HG02970 (cell line): Measurements from ENCODE around the gene UBQLN1.
"Not testable (repeated sequence)": the region's sequence is repeated elsewhere in the genome, so short reads cannot be mapped to it uniquely, and the experiment has no call there.

Experiments used
- ATAC-seq: cut with Tn5 transposase; IDR thresholded peaks from one replicate; pipeline ENCODE4 v1.9.1; 2021; ENCODE audit warnings: mild to moderate bottlenecking, moderate library complexity, moderate number of reproducible peaks; ENCODE audit not compliant: unreplicated experiment, low FRiP score

The UBQLN1 gene

DNA sequence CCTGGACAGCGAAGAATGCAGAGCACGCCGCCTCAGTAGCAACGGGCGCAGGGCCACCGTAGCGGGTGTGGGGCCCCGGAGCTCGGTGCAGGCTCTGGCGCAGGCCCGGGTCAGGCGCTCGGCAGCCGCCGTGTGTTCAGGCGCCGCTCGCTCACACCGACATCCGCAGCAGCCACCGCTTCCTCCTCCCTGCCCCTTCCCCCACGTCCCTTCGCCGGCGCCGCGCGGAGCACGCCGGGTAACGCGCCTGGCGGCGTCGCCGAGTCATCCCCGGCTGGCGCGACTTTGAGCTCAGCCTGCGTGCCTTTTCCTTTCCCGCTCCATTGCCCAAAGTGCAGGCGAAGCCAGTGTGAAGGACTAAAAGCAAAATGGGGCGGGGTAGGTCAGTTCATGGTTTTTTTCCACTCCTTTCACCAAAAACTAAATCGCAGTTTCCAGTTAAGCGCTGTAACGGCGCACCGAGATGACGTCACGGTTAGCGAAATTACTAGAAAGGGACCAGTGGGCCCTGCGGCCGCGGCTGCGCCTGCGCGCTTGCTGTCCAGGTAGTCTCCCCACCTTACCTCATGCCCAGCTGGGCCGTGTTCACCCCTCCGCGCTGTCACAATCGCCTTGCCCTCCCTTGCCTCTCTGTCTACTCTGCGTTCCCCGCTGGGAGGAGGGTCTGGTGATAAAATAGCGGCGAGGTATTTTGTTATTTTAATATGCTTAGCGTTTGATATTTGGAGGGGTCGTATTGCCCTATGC lies at the start of gene UBQLN1:
Gene UBQLN1 (minus strand): TSS at position 191 of the 747 bp plus-strand sequence. CDS start 279 bp downstream, outside the sequence.
- peak; percentile 83 for ATAC-seq

DNA sequence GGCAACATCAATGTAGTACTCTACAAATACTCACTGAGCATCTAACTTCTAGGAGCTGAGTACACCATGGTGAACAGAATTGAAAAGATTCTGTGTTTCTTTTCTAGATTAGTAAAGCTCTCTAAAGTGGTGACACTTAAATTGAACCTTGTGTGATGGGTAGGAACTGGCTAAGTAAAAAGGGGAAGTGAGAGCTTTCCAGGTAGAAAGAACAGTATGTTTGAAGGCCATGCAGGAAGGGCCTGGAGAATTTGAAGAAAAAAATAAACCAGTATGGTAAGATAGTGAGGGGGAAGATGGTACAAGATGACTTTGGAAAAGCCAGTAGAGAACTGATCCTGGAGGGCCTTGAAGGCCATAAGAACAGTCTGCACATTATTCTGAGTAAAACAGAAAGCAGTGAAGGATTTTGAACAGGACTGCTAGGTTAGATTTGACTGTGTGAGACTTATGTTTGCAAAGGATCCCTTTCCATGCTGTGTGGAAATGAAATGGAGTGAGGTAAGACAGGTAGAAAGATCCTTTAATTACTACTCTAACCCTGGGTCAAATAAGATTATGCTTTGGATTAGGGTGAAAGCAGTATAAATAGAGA lies 46.7 kb upstream of the UBQLN1 start:
- ATAC-seq: no peak

DNA sequence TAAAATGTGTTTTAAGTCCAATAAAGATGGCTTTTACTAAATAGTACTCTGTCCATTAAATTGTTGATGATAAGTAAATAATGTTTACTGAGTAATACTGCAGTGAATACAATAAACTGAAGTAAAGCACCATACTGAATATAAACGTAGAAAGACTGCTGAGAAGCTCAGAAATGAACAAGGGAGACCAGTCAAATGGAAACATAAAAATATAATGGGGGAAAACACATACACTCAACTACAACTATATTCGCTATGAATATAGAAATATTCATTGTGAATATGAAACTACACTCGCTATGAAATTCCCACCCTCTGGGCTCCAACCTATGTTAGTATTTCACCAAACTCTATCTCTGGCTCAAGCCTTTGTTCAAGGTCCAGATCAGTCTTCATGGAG lies 41.9 kb upstream of the UBQLN1 start:
- no peak for ATAC-seq

DNA sequence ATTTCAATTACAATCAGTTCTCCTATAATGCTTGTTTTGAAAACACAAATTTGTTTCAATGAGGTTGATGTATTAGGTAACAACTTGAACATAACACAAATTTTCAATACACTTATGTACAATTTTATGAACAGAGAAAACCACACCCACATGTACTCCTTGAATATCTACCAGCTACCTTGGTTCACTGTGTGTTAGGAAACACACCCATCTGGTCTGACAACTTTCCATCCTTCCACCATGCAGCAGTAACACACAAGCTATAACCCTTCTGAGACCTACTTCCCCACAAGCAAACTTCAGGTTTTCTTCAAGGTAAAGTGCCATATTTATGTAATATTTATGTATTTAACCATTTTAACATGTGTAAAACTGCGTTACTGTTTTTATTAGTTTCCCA lies 36.4 kb upstream of the UBQLN1 start:
- no peak for ATAC-seq

DNA sequence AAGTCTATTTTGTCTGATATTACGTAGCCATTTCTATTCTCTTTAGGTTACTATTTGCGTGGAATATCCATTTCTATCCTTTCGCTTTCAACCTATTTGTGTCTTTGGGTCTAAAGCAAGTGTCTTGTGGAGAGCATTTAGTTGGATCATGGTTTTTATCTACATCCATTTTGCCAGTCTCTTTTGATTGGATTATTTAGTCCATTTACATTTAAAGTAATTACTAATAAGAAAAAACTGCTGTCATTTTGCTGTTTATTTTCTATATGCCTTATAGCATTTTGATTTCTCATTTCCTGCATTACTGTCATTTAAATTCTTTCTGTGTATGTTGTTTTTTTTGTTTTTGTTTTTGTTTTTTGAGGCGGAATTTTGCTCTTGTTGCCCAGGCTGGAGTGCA lies 26.0 kb upstream of the UBQLN1 start:
- ATAC-seq: no peak

DNA sequence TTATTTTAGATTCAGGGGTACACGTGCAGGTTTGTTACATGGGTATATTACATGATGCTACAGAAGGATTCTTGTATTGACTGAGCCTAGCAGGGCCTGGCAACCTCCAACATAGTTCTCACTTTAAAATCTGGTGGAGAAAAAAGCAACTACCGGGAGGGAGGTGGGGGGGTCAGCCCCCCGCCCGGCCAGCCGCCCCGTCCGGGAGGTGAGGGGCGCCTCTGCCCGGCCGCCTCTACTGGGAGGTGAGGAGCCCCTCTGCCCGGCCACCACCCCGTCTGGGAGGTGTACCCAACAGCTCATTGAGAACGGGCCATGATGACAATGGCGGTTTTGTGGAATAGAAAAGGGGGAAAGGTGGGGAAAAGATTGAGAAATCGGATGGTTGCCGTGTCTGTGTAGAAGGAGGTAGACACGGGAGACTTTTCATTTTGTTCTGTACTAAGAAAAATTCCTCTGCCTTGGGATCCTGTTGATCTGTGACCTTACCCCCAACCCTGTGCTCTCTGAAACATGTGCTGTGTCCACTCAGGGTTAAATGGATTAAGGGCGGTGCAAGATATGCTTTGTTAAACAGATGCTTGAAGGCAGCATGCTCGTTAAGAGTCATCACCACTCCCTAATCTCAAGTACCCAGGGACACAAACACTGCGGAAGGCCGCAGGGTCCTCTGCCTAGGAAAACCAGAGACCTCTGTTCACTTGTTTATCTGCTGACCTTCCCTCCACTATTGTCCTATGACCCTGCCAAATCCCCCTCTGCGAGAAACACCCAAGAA lies 21.0 kb upstream of the UBQLN1 start:
- not testable (repeated sequence) for ATAC-seq

DNA sequence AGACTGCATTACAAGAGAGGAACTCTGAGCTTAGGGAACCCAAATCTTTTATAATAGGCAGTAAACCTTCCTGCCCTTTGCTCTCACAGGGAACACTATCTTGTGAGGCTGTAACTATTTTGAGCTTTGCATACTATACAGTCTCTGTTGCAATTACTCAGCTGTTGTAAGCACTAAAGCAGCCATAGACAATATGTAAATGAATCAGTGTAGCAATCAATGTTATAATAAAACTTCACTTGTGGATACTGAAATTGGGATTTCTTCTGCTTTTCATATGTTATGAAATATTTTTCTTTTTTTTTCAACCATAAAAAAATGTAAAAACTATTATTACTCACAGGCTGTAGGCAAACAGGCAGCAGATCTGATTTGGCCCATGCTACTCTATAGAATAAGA lies 16.7 kb upstream of the UBQLN1 start:
- no peak for ATAC-seq

DNA sequence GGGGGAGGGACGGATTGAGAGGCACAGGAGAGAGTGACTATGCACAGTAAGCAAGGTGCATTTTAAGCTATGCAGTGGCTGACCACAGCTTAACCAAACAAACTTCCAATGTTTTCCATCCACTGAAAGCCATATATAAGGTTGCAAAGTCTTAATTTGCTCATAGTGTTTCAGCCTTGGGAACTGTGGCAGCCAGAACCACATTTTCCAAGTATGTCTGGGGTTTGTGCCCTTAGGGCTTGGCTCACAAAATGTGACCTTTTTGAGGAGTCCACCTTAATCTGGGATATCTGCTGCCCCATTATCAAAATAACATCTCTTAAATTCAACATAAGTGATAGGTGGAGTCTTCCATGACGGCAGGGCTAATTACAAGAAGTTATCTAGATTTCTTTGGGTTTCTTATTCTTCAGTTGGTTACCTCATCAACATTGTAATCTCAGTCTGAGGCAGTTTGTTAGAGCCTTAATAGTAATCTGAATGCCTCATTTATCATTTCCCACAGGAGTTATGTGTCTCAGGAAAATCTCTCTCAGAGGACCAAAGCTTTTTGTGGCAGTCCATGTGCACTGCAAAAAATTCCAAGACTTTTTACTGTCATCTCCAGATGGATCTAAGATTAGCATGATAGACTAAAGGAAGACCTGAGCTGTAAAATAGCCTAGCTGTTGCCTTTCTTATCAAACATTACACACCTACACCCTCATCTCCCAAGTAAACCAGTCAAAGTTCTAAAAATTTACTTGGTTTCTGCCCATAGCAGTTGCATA lies 15.2 kb upstream of the UBQLN1 start:
- no peak for ATAC-seq

DNA sequence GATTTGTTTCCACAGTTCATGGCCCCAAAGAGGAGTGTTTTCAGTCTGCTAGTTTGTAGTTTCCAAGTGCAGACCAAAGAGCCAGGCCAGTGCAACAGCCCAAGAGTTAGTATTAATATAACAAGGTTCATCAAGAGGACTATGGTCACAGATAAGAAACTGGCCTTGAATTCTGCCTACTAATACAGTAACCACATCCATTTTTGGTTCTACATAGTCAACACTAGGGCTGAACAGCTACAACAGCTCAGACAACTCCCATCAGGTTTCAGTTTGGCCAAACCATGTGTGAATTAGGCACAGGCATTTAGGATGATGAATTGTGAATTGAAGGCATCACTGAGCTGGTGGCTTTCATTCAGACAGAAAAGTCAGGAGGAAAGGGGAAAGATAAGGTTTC lies 13.8 kb upstream of the UBQLN1 start:
- ATAC-seq: no peak

DNA sequence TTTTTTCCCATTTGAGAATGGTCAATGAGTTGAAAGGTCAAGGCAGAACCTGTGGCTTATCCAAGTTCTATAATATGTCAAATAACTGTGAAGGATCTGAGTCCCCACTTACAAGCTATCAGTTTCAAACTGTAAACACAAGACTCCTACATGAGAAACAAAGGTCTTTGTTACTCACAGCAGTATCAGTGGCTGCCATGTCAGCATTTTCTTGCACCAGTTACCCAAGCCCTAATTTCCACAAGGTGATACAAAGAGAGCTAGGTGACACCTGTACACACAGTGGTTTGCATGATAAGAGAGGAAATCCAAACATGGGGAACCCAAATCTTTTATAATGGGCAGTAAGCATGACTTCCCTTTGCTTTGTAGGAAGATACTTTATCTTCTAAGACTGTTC lies 8.0 kb upstream of the UBQLN1 start:
- no peak for ATAC-seq

DNA sequence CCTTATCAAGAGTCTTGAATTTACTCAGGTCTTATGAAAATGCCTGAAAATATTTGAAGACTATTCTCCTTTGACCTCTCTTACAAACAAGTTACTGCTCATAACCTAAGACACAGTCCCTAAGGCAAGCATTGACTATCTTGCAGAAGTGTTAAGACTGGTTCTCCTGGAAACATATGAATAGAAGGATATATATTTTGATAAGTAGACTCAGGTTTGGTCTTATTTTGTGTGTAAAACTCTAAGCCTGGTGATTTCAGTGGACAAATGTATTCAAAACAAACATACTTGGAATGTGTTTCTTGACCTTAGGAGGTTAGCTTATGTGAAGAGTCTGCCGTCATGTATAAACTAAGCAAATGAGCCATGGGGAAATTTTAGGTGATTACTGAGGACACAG lies 7.5 kb upstream of the UBQLN1 start:
- ATAC-seq: no peak

DNA sequence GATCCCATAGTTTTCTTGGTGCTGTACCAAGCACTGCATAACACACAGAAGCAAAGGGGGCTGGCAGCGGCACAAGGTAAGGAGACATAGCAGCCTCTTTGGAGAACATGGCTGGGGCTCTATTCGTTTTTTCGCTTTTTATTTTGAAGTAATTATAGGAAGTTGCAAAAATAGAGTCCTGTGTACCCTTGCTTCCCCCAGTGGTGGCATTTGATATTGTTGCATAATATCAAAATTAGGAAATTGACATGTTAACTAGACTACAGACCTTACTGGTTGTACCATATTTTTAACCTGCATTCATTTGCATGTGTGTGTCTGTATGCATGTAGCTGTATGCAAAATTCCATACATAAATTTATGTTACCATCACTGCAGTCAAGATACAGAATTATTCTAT lies 6.6 kb upstream of the UBQLN1 start:
- ATAC-seq: no peak

DNA sequence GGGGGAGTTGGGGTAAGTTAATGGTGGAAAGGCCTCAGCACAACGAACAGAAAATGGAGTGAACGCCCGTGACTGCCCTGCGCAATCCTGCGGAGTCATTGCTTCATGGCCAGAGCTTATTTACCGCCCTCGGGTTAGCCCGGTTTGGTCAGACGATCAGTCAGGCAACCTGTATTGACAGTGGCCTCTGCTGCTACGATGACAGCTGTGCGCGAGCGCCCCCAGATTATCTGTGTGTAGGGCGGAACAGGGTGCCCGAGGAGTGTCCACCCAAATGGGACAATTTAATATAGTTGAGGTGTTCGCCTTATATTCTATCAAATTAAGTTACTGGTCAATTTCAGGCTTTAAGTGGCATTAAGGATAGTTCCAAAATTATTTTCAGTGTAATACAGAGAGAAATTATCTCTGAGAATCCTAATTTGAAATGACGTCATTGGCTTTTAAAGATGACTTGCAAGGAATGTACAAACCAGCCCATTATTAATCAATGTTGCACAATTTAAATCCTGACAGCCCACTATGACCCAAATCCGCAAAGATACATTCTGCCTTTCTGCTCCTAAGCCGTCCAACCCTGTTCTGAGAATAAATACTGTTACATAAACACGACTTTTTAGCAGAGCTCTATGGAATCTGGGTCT lies 879 bp upstream of the UBQLN1 start:
- ATAC-seq: peak; percentile 43

DNA sequence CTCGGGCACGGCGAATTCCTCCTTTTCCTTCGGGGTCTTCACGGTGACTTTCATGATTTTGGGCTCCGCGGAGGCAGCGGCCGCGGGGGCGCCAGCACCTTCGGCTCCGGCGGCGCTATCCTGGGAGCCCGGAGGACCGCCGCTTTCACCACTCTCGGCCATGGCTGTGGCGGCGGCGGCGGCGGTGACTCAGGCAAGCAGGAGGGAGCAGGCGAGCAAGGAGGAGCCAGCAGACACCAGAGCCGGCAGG lies 315 bp downstream of the UBQLN1 start:
- peak; percentile 33 for ATAC-seq

DNA sequence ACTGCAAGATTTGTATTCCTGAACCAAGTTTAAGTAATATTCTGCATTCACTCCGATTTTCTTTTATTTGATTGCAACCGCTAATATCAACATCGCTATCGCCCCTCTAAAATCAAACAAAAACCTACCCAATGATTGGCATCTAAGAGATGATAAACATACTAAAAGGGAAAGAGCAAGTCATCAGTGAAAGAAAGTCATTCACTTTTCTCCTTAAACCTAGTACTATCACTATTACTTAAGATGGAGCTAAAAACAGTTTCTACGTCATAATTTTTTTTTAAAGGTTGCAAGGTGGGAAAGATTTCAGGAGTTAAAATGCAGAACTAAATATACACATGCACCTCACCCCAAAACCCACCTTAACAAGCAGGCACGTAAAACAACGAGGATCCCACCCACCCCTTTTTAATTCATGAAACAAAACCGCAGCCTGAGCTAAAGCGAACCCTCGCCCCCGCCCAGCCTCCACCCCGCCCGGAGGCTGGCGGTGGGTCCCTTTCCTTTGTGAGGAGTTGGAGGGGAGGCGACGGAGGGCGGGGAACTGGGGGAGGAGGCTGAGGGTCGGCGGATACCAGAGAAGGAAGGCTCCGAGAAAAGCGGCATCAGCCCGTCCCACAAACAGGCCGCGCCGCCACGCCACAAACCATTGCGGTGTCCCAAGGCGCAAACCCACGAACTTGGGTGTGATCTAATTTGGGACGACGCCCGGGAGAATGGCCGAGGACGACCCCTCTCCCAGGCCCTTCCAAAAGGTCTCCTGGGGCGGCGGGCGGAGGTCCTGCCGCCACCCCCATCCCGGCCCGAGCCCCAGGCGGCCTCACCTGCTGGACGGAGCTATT lies 861 bp downstream of the UBQLN1 start:
- ATAC-seq: peak; percentile 7

DNA sequence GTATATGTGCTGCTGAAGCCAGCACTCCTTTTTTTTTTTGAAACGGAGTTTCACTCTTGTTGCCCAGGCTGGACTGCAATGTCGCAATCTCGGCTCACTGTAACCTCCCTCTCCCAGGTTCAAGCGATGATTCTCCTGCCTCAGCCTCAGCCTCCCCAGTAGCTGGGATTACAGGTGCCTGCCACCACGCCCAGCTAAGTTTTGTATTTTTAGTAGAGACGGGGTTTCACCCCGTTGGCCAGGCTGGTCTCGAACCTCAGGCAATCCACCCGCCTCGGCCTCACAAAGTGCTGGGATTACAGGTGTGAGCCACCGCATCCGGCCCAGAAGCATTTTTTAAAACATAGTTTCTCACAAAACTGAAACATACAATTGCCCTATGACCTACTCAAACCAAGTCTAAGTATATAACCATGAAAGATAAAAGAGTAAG lies 2.5 kb downstream of the UBQLN1 start:
- not testable (repeated sequence) for ATAC-seq

DNA sequence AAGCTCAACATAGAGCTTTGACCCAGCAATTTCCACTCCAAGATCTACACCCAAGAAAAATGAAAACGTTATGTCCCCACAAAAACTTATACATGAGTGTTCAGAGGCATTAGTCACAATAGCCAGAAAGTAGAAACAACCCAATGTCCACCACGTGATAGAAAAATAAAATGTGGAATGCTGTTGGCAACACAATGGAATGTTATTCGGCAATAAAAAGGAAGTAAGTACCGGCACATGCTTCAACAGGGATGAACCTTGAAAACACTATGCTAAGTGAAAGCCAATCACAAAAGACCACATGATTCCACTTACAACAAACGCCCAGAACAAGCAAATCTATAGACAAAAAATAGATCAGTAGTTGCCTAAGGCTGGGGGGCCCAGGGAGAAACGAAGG lies 6.0 kb downstream of the UBQLN1 start:
- no peak for ATAC-seq

DNA sequence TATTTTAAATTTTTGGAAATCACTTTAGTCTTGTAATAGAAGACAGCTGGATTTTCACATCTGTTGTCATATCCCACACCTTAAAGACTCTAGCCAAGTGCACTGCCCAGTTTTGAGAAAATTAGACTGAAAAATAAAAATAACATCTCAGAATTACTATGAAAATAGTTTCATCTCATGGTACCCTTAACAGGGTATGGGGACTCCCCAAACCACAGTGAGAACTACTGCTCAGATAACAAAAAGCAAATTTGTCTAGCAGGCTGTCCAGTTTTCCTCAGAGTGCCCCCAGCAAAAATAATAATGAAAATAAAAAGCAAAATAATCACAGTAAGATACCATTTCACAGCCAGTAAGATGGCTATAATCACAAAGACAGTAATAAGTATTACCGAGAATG lies 6.5 kb downstream of the UBQLN1 start:
- no peak for ATAC-seq

DNA sequence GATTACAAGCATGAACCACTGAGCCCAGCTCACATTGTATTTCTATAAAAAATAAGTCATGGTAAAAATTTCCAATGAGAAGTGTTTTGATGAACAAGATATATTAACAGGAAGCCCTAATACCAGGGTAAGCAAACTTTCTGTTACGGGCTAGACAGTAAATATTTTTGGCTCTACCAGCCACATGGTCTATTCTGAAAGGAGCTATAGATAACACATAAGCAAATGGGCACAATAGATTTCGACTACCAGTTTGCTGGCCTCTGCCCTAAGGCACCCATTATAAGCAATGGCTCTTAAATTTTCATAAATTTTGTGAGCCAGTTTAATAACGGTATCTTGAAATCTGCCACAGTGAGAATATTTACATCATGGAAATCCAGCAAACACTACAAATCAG lies 8.1 kb downstream of the UBQLN1 start:
- ATAC-seq: no peak
